Upper lobe of left lung (tissue), 4 donors: Measurements from ENCODE around the gene NUDT16.
"Not testable (repeated sequence)": the region's sequence is repeated elsewhere in the genome, so short reads cannot be mapped to it uniquely, and the experiment has no call there.

Experiments
- EP300 ChIP-seq, 4 donors: sonication (generic); formaldehyde crosslinking; IDR thresholded peaks; one replicate each; pipeline ENCODE4 v1.5.1; 2017; ENCODE audit warnings: antibody characterized with exemption in 4 of 4, control low read depth in 2 of 4
- POLR2A ChIP-seq, 4 donors: fragments of 450-650 bp; IDR thresholded peaks; one replicate each; pipeline ENCODE4 v1.5.1; 2016 to 2017; ENCODE audit warnings: antibody characterized with exemption in 4 of 4, mild to moderate bottlenecking in 2 of 4
- TF ChIP-seq, protein P1 (sequence below), 6 experiments: fragments of 450-650 bp in 4 of 6; fragments of 200-600 bp in 2 of 6; sonication (generic) in 2 of 6; IDR thresholded peaks; one replicate each; pipeline ENCODE4 v1.5.1; 2016 to 2019; ENCODE audit warnings: antibody characterized with exemption in 6 of 6

DNA sequence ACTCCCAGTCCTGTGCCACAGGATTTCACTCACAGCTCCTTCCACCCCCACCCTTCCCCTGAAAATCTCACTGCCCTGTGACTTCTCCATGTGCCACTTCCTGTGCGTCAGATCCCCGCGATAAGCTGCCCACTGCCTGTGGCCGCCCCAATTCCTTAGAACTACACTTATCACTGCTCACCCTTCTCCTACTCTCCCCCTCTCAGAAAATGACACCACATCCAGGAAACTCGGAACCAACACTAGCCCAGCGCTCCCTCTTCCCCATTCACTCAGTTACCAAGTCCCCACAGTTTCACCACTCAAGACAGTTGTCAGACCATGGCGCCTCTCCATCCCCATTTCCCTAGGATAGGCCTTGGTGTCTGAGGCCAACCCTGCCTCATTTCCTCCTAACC, 20.5 kb upstream of the NUDT16 start:
- TF ChIP-seq, protein P1, sequence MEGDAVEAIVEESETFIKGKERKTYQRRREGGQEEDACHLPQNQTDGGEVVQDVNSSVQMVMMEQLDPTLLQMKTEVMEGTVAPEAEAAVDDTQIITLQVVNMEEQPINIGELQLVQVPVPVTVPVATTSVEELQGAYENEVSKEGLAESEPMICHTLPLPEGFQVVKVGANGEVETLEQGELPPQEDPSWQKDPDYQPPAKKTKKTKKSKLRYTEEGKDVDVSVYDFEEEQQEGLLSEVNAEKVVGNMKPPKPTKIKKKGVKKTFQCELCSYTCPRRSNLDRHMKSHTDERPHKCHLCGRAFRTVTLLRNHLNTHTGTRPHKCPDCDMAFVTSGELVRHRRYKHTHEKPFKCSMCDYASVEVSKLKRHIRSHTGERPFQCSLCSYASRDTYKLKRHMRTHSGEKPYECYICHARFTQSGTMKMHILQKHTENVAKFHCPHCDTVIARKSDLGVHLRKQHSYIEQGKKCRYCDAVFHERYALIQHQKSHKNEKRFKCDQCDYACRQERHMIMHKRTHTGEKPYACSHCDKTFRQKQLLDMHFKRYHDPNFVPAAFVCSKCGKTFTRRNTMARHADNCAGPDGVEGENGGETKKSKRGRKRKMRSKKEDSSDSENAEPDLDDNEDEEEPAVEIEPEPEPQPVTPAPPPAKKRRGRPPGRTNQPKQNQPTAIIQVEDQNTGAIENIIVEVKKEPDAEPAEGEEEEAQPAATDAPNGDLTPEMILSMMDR (IDR thresholded peaks at IDR 0.05), result not testable (repeated sequence)
- not testable (repeated sequence) for TF ChIP-seq POLR2A, EP300 (IDR thresholded peaks at IDR 0.05)
